ENCODE data around the gene ZNF341.

Gene ZNF341

DNA sequence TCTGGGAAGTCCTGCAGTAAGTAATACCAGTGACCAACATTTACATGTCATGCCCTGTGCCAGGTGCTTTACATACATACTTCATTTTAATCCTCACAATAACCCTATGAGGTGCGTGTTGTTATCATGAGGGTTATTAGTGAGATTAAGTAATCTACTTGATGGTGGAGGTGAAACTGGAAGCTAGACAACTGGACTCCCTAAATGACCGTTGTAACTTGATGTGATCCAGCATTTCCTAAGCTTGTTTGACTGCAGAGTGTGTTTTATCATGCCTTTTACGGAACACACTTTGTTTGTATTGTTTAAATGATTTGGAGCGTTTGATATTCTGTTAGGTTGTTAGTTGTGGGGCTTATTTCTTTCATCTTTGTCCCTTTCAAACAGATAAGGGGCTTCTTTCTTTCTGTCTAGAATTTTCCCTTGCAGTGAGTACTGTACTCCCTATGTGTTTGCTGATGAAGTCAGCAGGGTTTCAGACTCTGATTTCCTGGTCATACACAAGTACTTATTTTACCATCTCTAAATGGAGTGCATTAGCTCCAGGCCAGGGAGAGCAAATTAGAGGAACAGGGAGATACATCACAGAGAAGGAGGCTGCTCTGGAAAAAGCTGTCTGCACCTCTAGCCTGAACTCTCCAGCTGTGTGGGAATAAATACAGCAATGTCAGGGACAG is 109.1 kb downstream of the ZNF341 start:
- DNase-seq (ENCODE audit: low read depth in 1 of 2, low spot score in 1 of 2) = no peak

DNA sequence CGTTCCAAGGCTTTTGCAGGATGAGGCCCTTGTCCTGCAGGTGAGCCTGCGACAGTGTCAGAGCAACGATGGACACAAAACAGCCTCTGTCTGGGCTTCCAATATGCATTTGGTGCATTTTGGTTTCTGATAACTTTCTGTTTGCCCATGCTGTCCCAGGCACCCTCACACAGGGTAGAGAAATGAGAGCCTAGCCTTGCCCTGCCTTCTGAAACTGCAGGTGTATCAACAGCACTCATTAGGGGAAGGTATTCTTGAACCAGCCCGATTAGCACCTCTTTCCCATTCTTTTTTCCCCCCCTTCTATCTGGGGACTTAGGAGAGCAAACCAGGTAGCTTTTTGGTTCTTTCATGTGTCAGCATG is 109.6 kb downstream of the ZNF341 start:
- DNase-seq (ENCODE audit: low read depth in 1 of 2, low spot score in 1 of 2) = no peak
